GM19468 (cell line): ENCODE results near the gene TLDC2.
"Not testable (repeated sequence)": the region's sequence is repeated elsewhere in the genome, so short reads cannot be mapped to it uniquely, and the experiment has no call there.

ENCODE experiments used
- ATAC-seq: cut with Tn5 transposase; IDR thresholded peaks from one replicate; pipeline ENCODE4 v1.9.1; 2021; ENCODE audit warnings: mild to moderate bottlenecking, moderate library complexity, moderate number of reproducible peaks; ENCODE audit not compliant: unreplicated experiment; ENCODE audit errors: extremely low read depth

The TLDC2 gene

DNA sequence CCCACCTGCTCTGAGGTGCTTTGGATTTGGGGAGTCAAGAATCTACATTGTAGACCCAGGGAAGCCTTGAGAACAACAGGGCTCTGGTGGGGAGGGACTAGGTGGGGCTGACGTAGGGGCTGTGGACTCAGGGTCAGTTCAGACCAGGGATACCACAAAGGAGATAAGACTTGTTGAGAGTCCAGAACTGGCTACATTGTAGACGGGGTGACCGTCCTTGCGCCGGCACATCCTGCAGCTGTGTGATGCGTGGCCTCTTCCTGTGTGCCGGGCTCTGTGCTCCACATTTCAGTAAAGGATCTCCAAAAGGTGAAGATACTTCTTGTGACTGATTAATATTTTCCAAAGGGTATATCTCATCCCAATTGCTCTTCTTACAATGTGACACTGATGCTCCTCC, 9.8 kb upstream of the TLDC2 start:
- ATAC-seq: no peak

DNA sequence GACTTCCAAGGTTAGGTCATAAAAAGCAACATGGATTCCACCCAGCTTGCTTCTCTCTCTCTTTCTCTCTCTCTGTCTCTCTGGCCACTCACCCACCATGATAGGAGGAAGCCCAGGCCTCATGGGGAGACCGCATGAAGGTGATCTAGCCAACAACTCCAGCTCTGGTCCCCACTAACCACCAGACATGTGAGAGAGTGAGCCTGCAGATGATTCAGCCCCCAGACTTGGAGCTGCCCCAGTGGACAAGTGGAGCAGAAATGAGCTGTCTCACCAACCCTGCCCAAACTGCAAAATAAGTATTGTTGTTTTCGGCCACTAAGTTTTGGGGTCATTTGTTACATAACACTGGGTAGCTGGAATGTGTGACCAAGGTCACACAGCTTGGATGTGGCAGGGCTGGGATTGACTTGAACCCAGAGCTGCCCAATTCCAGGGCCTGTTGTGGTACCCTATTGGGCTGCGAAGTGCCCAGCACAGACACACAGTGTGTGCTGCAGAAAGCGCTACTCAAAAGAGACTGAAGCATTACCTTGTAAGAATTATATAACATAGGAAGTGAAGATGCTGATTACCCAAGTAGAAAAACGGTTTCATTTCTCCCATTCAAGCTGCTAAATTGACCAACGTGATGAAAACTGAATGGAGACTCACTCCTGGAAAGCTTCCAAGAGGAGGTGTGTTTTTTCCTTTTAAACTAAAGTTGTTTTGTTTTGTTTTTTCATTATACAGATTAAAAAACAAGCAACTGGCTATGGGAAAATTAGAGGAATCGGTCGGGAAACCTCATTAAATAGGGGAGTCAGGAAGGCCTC, 9.1 kb upstream of the TLDC2 start:
- no peak for ATAC-seq

DNA sequence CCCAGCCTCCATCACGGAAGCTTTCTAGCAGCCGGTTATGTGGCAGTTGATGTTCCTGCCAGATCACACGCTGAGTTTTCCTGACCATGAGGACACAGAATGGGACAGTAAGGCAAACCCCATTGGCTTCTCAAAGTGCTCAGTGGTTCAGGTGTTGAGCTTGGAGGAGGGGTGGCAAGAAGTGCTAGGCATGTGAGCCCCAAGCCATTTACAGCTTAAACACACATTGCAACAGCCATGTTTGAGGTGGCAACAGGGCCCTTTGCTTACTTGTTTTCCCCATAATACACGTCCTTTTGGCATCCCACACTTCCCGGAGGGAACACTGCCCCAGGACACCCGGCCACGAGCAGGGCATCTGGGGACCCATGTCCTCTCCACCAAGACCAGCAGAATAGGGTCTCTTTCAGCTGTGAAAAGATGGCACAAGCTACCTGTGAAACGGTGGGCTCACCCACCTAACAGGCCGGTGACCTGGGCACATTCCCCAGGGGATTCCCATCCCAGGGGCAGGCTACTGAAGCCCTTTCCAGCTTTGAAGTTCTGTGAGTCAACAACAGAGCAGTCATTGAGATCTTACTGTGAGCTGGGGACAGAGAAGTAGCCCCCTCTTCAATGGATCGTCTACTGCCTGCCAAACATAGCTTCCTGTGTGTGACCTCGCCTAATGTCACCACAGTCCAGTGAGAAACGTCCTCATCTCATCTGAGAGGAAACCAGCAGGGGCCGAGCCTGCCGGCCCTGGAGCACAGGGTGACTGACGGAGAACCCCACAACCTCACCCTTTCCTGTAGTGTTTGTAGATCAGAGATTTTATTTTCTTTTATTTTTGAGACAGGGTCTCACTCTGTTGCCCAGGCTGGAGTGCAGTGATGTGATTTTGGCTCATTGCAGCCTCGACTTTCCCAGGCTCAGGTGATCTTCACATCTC, 4.0 kb upstream of the TLDC2 start:
- ATAC-seq: no peak

DNA sequence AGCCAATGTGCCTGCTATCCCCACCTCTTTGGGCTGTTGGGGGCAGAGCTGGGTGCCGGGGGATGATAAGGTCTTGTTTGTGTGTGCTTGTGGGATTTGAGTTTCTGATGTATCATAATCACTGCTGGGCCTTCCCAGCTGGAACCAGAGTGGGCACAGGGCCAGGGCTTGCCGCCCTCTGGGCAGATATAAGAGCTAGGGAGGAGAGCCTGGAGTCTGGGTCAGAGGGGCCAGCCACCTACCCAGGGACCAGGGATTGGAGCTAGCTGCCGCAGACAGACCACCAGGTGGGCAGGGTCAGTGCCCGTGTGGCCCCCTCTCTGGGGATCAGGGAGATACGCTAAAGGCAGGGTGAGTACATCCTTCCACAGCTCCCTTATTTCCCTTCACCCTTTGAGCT, 3.1 kb upstream of the TLDC2 start:
- no peak for ATAC-seq

DNA sequence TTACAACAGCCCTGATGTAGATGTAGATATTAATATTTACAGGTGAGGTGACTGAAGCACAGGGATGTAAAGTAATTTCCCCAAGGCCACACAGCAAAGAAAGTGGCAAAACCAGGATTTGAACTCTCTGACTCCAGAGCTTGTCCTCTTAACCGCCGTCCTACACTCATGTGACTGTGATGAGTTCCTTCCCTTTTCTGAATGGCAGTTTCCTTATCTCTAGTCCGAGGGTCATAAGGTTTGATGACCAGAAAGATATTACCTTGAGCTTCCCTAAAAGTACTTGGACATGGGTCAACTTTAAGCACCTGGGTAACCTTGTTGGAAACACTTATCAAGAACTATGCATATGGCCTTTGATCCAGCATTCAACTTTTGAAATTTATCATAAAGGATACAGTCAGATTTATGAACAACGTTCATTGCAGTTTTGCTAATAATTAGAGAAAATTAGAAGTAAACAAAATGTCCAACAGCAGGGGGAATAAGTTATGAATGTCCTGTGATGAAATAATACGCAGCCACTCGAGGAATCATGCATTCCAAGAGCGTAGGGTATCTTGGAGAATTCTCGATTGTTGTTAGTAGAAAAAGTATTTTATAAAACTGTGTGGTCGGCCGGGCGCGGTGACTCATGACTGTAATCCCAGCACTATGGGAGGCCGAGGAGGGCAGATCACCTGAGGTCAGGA, 2.3 kb upstream of the TLDC2 start:
- no peak for ATAC-seq

DNA sequence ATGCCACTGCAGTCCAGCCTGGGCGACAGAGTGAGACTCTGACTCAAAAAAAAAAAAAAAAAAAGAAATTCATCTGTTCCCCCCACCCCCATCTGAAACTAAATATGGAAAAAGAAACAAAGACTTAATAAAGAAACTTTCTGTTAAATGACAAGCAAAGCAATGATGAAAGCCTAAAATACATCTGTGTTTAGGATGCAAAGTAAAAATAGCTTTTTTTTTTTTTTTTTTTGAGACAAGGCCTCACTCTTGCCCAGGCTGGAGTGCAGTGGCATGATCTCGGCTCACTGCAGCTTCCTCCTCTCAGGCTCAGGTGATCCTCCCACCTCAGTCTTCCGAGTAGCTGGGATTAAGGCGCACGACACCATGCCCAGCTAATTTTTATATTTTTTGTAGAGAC, 845 bp upstream of the TLDC2 start:
- ATAC-seq: not testable (repeated sequence)

DNA sequence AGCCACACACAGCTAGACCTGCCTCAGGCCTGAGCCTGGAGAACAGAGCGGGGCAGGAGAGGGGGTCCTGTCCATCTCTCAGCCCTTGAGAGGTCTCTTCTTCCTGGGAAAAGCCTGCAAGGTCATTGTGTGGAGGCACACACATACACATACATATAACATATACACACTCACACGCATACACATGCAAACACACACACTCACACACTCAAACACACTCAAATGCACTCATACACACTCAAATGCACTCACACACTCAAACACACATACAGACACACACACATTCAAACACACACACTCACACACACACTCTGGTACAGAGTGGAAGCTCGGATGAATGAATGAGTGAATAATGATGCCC, 515 bp downstream of the TLDC2 start:
- ATAC-seq: no peak

DNA sequence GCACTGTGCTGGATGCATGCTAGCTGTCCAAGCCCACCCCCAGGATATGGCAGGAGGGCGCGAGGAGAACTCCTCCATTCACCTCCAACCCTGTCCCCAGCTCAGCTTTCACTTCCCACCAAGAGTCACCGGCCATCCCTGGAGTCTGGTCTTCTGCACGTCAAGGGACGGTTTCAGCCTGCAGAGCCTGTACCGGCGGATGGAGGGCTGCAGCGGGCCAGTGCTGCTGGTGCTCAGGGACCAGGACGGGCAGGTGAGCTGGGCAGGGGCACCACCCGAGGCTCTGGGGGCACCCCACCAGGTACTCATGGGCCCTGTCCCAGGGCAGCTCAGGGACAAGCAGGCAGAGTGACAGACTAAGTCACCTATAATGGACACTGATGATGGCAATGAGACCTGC, 3.0 kb downstream of the TLDC2 start:
- no peak for ATAC-seq

DNA sequence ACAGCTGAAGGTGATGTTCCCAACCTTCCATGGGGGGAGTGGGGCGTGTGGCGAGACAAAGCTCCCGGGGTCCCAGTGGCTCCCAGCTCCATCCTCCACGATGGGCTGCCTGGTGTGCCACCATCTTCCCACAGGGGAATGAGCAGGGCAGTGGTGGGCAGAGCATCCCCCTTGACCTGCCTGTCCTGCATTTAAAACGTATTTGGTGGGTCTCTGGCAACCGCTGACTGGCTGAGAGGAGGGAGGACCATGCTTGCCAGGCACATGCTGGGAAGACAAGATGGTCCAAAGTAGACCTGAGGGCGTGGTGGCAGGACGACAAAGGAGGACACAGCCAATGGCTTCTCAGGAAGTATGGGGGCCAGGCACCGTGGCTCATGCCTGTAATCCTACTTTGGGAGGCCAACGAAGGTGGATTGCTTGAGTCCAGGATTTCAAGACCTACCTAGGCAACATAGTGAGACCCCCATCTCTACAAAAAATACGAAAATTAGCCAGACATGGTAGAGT, 4.9 kb downstream of the TLDC2 start:
- no peak for ATAC-seq

DNA sequence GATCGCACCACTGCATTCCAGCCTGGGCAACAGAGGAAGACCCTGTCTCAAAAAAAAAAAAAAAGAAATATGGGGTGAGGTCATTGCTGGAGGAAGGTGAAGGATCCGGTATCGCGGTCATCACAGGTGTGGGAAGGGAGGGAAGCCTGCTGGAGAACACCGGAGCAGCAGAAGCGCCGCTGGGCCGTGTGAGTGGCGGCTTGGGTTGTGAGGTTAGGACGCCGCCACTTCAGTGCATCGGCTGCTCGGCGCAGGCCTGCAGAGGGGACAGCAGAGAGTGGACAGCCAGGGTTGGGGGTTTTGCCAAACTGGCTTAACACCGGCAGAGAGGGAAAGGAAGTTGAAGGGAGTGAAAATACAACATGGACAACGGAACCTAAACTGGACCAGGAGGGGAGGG, 5.4 kb downstream of the TLDC2 start:
- no peak for ATAC-seq

DNA sequence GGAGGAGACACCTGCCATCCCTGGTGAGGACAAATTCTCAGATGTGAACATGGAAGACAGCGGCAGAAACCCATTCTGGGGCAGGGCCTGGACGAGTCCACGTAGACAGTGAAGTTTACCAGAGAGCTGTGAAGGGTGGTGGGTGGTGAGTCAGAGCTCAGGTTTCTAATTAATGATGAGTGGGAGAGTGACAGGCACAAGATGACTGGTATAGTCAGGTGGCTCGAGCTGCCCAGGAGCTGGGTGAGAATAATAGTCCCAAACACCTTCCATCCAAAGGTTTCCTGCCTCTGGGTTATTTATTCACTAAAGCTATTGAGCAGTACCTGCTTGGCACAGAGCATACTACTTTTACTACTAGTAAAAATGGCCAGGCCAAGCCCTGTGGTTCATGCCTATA, 6.0 kb downstream of the TLDC2 start:
- no peak for ATAC-seq

DNA sequence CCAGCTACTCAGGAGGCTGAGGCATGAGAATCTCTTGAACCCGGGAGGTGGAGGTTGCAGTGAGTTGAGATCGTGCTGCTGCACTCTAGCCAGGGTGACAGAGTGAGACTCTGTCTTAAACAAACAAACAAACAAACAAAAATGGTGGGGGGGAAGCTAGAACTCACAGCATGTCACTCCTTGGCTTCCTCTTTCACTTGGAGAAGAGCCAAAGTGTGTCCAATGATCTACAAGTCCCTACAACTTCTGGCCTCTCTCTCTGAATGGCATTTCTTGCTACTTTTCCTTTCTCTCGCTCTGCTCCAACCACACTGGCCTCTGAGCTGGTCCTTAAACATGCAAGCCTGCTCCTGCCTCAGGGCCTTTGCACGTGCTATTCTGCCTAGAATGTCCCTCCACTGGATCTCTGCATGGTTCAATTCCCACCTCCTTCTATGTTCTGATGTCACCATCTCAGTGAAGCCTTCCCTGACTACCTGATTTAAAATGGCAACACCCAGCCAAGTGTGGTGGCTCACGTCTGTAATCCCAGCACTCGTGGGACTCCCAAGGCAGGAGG, 8.1 kb downstream of the TLDC2 start:
- no peak for ATAC-seq

DNA sequence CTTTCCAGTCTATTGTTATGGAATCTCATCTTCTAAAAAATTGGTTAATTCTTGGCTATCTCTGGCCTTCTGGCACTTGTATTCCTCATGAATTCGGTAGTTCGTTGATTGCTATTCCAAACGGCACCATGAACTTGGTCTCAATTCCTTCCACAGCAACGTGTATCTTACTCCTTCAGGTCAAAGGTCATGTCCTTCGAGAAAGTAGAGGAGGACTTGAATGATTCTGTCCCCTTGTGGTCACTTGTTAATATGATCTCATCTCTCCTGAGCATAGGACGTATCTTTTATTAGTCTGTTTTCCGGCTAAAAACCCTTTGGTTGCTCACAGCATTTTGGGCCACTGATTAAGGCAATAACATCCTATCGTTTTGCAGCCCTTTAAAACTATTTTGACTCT, 9.4 kb downstream of the TLDC2 start:
- no peak for ATAC-seq

DNA sequence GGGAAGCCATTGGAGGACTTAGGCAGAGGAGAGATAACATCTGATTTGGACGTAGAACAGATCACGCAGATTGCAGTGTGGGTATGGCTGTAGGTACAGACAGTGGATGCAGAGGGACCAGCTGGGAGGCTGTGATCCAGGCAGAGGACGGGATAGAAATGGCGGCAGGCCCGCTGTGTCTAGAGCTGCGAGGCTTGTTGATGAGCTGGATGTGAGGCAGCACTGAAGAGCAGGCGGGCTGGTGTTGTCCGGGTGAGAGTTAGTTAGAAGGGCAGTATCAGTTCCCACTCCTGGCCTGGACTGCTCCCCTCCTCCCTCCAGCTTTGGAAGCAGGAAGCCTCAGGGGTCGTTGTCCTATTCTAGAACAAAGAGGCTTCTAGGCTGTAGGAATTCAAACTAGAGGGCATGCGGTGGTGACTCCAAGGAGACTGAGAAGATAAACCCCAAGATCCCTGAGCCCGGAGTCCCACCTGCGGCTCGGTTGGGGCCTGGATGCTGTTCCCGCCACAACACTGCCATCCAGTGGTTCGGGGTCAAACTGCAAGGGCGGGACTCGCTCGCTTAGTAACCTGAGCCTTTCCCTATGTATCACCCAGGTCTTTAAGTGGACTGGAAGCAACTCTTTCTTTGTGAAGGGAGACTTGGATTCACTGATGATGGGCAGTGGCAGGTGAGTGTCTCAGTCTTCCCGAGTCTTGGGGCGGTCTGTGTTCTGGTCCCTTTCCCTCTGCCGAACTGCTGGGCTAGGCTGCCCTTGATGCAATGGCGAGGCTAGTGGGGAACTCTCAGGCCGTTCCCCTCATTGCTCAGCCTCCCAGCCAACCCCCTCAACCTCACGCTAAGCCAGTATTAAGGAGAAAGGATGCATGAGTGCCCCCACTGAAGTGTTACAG, 11.2 kb downstream of the TLDC2 start:
- ATAC-seq: peak; percentile 37

DNA sequence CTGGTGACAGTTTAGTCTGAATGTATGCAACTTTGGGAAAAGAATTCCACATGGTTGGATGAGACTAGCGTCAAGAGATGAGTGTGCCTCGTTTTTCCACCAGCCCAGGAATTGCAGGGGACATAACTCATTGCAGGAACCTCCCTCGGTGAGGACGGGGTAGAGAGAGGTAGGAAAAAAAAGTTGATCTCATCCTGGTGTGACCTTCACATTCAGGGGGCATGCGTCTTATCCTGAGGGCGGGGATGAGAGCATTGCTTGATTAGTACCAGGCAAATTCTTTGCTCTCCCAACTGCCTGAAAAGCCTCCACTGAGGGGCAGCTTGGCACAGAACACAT, 11.8 kb downstream of the TLDC2 start:
- no peak for ATAC-seq

DNA sequence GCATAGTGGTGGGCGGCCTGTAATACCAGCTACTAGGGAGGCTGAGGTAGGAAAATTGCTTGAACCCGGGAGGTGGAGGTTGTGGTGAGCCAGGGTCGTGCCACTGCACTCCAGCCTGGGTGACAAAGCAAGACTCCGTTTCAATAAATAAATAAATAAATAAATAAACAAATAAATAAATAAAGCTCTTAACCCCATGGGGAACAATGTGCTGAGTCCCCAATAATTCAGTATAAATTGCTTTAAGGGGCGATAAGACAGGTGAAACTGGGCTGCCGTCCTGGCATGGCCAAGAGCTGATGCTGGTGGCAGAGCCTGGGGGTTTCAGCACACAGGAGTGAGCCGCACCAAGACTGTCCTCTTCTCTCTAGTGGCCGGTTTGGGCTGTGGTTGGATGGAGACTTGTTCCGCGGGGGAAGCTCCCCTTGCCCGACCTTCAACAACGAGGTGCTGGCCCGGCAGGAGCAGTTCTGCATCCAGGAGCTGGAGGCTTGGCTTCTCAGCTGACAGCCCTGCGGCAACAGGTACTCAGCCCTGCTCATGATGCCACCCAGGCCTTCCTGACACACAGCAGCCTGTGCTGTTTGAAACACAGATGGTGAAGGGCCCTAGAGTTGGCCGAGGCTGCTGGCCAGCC, 13.1 kb downstream of the TLDC2 start:
- no peak for ATAC-seq

DNA sequence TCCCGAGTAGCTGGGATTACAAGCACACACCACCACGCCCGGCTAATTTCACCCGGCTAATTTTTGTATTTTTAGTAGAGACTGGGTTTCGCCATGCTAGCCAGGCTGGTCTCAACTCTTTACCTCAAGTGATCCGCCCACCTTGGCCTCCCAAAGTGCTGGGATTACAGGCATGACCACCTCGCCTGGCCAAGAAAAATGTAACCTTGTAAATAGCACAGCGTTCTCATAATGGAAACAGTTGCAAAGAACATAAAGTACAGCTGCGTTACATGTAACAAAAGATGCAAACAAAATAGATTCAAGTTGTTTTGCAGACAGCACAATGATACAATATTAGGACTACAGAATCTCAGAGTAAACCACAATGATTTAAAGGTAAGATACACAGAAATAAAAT, 14.6 kb downstream of the TLDC2 start:
- ATAC-seq: no peak

DNA sequence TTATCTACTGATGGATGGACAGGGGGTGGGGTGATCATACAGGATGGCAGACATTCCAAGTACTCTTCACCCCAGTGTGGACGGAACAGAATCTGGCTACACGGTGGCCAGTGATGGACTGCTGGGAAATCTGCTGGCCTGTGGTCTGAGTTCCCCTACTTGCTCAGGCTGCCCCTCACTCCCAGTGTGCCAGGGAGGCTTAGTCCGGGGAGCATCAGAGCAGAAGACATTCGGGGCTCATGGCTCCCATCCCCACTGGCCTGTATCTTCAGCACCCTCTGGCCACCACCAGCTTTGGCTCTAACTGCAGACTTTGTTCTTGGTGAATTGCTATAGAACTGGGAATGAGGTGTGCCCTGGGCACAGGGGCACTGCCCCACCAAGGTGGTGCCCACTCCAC, 15.3 kb downstream of the TLDC2 start:
- no peak for ATAC-seq

DNA sequence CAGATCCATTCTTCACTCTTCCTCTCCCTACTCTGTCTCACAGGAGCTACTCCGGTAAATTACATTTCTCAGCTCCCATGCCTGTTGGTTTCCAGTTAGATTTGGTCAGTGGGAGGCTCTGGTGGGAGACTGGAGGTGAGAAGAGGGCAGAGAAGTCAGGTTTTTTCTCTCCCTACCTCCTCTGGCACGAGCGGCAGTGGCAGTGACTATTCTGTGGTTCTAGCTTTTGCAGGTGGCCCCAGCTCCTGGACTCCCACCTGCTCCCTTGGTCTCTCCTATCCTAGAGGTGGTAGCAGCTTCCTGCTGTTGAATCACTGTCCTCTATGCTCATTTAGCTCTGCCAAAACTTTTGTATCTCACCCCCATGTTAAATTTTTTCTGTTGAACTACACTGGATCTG, 17.9 kb downstream of the TLDC2 start:
- no peak for ATAC-seq
